ENCODE measurements around the gene FKBP5.

Gene FKBP5

GRCh38 chr6:35654883-35655282 is 33.8 kb downstream of the FKBP5 start:
- no peak for DNase-seq

GRCh38 chr6:35651244-35651643 is 37.5 kb downstream of the FKBP5 start:
- no peak for DNase-seq

- no peak for DNase-seq
Measured at GRCh38 chr6:35650015-35650414, 38.7 kb downstream of the FKBP5 start.

- no peak for DNase-seq
Measured at GRCh38 chr6:35648203-35648602, 40.5 kb downstream of the FKBP5 start.

GRCh38 chr6:35647400-35647799 is 41.3 kb downstream of the FKBP5 start:
- DNase-seq, result no peak

- no peak for DNase-seq
Measured at GRCh38 chr6:35643162-35643535, 45.6 kb downstream of the FKBP5 start.

- DNase-seq, result no peak
Measured at GRCh38 chr6:35642471-35643161, 46.1 kb downstream of the FKBP5 start.

GRCh38 chr6:35640017-35640664 is 48.6 kb downstream of the FKBP5 start:
- no peak for DNase-seq

- no peak for DNase-seq
Measured at GRCh38 chr6:35638679-35639078, 50.0 kb downstream of the FKBP5 start.

- no peak for DNase-seq
Measured at GRCh38 chr6:35637911-35638310, 50.8 kb downstream of the FKBP5 start.

GRCh38 chr6:35635601-35636597 is 52.8 kb downstream of the FKBP5 start:
- DNase-seq, result no peak

GRCh38 chr6:35634316-35634715 is 54.4 kb downstream of the FKBP5 start:
- no peak for DNase-seq

GRCh38 chr6:35633579-35634089 is 55.1 kb downstream of the FKBP5 start:
- no peak for DNase-seq

GRCh38 chr6:35629876-35630378 is 58.8 kb downstream of the FKBP5 start:
- no peak for DNase-seq

- DNase-seq, result peak; percentile 32
Measured at GRCh38 chr6:35626401-35626800, 62.3 kb downstream of the FKBP5 start.

- no peak for DNase-seq
Measured at GRCh38 chr6:35624341-35625070, 64.2 kb downstream of the FKBP5 start.

GRCh38 chr6:35622283-35622682 is 66.4 kb downstream of the FKBP5 start:
- DNase-seq, result no peak

GRCh38 chr6:35620706-35621105 is 68.0 kb downstream of the FKBP5 start:
- no peak for DNase-seq

- DNase-seq, result no peak
Measured at GRCh38 chr6:35613762-35614161, 75.0 kb downstream of the FKBP5 start.

- DNase-seq, result no peak
Measured at GRCh38 chr6:35611240-35611639, 77.5 kb downstream of the FKBP5 start.

GRCh38 chr6:35610830-35611229 is 77.9 kb downstream of the FKBP5 start:
- DNase-seq, result no peak

GRCh38 chr6:35609588-35609987 is 79.1 kb downstream of the FKBP5 start:
- DNase-seq, result peak; percentile 34

Data from inflammatory macrophage treated with lipopolysaccharide for 4 hours (primary cell).